HG02798 (cell line): ENCODE data around the gene COL25A1.
A peak's percentile ranks its signal among the peaks of the same experiment; 100 is the strongest.
"Not testable (repeated sequence)": the region's sequence is repeated elsewhere in the genome, so short reads cannot be mapped to it uniquely, and the experiment has no call there.

Experiments used
- ATAC-seq: cut with Tn5 transposase; IDR thresholded peaks from one replicate; pipeline ENCODE4 v1.9.1; 2021; ENCODE audit warnings: mild to moderate bottlenecking; ENCODE audit not compliant: unreplicated experiment, poor library complexity

COL25A1 gene

DNA sequence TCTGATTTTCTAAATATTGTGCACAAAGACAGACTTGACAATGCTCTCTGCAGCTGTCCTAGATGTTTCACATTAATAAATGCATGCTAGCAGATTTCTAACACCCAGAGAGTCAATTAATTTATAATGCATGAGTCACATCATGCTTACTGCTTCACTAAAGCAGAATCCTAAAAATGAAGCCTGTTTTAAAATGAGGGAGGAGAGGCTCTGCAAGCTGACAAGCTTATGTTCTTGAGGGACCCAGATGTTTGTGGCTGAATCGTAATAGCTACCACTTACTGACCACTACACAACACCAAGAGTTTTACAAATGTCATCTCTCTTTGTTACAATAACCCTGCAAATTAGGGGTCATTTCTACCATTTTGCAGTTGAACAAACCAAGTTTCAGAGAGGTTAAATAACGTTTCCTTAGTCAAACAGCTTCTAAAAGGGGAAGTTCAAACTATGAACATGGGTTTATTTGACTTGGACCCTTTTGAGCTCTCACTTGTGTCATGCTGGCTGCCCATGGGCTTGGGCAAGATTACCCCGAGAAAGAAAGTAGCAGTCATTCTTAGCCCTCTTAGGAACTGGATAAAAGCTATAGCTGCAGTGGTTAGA lies 276.9 kb downstream of the COL25A1 start:
- no peak for ATAC-seq

DNA sequence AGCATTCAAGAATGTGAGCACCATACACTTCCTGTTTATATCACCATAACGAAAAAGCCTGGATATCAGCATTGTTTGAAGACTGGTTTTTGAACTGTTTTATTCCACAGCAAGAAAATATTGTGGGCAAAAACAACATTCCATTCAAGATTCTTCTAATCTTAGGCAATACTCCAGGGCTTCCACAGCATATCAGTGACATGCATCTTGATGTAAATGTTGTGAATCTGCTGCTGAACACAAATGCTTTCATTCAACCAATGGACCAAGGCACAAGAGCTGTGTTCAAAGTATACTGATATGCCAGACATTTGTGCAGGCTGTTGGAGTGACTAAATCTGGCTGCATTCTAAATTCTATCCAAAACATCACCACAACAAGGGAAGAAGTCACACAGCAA lies 279.5 kb downstream of the COL25A1 start:
- no peak for ATAC-seq

DNA sequence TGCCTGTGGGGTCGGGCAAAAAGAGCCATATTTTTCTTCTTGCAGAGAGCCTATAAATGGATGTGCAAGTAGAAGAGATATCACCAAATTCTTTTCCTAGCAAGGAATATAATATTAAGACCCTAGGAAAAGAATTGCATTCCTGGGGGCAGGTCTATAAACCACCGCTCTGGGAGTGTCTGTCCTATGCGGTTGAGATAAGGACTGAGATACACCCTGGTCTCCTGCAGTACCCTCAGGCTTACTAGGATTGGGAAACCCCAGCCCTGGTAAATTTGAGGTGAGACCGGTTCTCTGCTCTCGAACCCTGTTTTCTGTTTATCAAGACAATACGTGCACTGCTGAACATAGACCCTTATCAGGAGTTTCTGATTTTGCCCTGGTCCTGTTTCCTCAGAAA lies 280.8 kb downstream of the COL25A1 start:
- ATAC-seq: not testable (repeated sequence)

DNA sequence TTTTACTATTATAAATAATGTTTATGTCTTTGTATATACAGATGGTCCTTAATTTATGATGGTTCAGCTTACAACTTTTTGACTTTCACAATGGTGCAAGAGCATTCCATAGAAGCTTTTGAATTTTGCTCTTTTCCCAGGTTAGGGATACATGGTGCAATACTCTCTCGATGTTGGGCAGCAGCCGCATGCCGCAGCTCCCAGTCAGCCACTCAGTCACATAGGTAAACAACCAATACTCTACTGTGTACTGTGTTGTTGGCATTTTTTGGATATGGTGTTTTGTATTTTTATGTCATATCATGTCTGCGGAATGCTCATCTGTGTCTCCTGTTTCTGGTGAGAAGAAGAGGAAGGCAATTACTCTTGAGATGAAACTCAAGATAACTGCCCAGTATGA lies 281.6 kb downstream of the COL25A1 start:
- no peak for ATAC-seq

DNA sequence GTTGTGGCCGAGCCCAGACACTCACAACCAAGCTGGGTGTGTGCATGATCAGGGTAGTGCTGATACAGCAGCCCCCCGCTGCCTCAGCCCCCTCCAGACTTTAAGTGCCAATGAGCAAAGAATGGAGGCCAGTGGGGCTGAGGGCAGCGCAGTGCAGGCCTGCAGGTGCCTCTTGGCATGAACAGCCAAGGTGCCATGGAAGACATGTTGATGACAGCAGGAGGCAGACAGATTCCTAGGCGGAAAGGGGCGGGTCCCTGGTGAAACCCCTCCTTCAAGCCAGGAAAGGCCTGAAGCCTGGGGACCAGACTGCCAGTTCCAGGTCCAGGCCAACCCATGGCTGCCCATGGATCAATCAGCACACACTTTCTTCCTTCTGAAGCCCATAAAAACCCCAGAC lies 286.3 kb downstream of the COL25A1 start:
- ATAC-seq: no peak

DNA sequence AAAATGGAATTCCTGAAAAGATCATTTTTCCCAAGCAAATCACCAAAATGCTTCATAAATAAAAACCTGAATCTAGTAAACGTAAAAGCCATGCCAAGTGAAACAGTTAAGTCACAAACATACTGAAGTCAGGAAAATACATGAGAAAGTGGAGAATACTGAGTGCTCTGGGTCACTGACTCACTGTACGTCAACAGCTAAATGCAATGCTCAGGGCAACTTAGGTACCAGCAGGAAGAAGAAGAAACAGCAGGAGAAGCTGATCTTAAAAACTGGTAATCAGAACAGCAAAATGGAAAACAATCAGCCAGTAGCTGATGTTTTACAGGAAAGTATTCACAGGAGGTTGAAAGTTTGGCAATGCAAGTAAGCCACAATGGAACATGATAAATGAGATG lies 287.0 kb downstream of the COL25A1 start:
- ATAC-seq: no peak

DNA sequence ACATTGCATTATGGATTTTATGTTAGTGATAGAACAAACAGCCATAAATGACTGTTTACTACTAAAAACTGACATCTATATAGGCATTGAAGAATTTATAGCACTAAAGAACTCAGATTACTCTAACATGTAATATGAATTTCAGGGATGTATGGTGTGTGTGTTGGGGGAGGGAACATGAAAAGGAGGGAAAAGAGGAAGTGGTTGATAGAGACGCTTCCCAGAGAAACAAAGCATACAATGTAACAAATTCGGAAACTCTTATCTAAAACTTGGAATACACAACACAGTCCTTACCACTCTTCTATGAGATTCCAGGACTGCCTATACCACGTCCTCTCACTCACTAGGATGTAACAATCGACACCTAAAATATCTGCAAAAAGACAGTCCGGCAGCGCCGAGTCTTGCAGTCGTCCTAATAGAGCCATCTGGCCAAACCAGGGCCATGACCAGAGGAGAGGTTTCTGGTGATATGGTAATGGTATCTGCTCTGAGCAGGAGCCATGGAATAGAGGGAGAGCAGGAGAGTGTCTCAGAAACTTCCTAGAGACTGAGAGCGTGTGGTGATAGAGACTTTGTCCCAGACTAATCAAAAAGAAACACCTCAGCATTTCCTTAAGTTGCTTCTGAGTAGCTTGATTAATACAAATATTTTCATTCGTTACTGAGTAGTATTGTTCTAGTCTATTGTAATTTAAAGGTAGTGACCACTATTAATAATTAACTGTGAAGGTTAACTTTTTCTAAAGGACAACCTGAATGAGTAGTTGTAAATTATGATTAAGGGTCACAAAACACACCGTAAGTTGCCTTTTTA lies 287.7 kb downstream of the COL25A1 start:
- ATAC-seq: no peak

DNA sequence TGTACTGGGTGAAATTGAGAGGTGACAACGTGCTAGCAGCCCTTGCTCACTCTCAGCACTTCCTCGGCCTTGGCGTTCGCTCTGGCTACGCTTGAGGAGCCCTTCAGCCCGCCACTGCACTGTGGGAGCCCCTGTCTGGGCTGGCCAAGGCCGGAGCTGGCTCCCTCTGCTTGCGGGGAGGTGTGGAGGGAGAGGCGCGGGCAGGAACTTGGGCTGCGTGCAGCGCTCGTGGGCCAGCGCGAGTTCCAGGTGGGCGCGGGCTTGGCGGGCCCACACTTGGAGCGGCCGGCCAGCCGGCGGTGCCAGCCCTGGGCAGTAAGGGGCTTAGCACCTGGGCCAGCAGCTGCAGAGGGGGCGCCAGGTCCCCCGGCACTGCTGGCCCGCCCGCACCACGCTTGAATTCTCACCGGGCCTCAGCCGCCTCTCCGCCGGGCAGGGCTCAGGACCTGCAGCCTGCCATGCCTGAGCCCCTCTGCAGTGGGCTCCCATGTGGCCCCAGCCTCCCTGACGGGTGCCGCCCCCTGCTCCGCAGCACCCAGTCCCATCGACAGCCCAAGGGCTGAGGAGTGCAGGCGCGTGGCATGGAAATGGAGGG lies 290.1 kb downstream of the COL25A1 start:
- ATAC-seq: no peak

DNA sequence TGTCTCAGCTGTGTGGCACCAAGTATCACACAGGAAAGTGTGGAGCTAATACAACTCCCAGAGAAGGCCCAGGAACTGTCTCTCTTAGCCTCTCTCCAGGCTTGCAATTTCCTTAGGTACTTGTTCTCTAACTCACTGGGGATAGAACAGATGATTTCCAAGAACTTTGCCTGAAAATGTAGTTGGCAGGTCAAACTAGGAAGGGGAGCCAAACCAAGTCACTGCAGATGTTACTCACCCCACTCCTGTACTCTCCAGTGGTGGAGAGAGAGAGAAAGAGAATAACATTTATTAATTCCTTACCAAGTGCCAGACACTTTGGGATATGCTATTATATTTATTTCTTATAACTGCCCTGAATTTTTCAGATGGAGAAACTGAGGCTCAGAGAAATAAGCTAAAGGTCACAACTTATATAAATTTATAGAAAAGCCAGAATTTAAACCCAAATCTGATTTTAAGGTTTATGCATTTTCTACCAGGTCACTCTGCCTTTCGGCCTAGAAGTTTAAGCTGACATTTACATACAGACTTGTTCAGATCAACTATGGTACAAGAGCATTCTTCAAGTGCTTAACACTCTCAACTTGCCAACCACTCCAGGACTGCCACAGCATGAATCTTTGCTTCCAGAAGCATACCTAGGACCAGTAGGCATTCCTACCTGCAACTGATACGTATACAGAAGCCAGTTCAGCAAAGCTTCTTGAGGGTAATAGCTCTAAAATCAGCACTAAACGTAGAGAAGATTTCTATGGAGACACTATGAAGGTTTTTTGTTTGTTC lies 291.0 kb downstream of the COL25A1 start:
- no peak for ATAC-seq

DNA sequence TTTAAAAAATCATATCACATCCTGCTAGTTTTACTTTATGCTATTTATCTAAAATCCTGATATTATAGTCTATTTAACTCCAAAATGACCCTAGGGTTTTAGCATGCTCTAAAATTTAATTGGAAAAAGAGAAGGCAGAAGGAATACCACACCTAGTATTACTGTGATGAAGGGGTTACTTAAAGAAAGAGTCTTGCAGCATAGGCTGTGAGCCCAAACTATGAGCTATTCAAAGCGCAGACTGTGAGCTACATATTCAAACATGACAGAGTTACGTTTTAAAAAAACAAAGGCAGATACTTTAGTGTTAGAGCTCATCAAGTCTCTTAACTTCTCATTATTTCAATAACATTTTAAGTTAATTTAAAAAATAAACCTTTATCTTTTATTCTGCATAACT lies 291.9 kb downstream of the COL25A1 start:
- ATAC-seq: no peak

DNA sequence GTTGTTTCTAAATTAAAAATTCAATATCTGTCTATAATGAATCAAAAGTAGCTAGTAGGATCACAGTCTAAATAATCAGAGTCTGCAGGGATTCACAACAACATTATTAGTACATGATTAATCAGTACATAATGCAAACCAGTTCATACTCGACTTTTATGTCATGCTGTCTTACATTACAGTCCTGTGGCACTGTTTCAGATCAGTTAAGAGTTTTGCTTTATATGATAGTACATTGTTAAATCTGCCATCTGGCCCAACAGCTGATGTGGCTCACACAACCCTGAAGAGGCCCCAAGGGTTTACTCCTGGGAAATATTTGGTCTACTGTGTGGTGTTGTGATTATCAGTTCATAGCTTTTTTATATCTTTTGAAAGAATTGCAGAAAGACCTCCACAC lies 292.5 kb downstream of the COL25A1 start:
- no peak for ATAC-seq

DNA sequence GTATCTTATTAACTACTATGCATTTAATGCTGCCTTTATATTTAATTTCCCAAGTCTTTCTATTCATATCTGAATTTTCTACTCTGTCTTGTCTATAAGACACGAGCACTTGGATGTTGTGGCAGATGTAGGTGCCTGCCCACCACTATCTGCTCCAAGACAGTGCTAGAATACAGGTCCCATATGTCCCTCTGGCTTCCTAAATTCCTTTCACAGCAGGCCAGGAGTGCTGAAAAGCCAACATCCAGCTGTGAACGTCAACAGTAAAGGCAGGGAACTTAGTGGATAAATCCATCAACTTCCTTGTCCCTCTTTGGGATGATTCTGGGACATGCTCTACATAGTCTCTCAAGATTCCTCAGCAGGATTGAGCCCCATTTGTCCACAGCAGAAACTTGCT lies 294.5 kb downstream of the COL25A1 start:
- ATAC-seq: no peak

DNA sequence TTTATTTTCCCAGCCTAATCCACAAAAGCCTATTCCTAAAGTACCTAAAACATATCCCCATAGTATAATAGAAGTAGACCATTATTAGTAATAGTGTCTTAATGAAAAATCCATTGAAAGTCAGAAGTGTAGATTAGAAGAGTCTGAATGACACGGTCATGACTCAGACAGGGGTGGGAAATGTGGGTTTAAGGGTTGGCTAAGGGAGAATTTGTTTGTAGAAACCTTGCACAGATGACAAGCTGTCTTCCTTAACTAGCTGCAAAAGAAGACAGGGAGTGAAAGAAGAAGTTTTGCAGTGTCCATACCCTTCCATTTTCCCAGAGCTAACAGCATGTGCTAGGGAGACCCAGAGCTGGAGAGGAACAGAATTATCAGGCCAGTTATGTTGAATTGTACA lies 296.9 kb downstream of the COL25A1 start:
- no peak for ATAC-seq

DNA sequence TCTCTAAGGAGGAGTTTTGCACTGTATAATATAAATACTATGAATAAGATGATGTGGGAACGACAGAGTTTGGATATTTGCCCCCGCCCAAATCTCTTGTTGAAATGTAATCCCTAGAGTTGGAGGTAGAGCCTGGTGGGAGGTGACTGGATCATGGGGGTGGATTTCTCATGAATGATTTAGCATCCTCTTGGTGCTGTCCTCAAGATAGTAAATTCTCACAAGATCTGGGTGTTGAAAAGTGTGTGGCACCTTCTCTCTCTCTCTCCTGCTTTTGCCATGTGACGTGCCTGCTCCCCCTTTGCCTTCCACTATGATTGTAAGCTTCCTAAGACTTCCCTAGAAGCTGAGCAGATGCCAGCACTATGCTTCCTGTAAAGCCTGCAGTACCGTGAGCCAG lies 298.0 kb downstream of the COL25A1 start:
- no peak for ATAC-seq

DNA sequence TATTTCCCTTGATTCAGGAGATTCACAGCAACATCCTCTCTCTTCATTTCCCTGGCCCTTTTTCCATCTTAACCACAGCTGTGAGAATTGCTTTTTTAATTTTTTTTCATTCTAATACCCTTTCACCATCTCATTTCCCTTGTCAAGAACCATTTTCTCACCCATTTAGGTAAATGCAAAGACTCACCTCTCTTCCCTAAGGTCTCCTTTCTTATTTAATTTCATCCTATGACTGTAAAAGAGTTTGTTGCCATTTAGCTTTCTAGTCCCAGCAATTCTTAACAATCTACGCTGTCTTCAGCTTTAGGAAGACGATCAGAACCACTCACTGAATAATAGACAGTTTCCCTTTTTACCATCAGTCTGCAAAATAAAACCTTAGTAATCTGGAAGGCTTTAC lies 298.5 kb downstream of the COL25A1 start:
- ATAC-seq: no peak

DNA sequence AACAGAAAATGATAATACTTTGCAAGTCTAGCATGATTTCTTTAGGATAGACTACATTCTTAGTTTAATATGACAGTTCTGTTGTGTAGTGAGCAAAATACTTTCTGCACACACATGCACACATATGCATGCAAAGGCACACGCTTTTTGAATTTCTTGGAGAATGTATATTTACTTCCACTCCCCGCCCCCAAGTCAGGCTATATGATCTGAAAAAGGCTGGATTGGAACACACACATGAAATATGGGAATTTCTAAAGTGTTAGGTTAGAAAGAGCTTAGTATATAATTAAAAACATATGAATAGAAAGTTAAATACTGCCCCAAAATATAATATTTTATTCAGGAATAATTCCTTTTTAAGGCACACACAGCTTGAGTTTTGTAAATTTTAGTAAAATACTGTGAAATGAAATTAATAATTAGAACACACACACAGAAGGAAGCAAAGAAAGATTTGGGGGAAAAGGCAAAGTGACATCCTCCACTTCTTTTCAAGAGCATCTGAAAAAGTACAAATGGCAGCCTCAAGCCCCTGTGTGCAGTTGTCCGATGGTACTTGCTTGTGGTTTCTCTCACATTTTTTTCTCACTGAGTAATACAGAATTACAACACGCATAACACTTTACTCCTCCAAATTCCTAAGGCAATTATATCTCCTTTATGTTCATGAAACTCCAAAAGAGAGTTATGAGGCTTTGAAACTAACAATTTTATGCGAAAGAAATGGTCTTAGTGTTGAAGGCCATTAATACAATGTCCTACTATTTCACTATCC lies 310.7 kb downstream of the COL25A1 start:
- no peak for ATAC-seq

DNA sequence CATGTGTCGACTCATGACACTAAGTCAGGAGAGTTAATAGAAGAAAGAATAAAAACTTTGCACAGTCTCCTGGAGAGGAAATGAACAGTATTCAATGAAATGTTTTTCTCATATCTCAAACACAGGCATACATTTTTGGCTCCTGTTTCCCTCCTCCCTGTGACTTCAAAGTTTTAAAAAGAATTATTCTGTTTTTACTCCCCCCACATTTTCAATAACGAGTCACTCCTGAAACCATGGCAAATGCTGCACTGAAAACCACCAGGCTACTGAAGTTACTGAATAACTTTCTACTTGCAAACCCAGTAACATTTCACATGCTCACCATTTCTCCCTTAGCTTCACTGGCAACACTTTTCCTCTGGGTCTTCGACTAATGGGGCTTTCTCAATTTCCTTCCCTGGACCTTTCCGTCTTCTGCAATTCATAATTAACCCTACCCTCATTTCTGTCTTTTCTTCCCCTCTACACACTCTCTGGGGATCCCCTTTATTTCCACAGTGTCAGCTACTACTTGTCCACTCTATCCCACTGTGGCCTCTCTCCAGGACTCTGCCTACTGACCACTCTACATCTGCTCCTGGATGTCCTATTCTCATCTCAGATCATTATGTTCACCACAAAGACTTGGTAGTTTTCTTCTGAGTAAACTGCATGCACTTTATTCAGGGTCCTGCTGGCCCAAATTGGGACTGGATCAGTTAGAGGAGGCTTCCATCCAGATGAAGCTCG lies 313.8 kb downstream of the COL25A1 start:
- peak; percentile 74 for ATAC-seq

DNA sequence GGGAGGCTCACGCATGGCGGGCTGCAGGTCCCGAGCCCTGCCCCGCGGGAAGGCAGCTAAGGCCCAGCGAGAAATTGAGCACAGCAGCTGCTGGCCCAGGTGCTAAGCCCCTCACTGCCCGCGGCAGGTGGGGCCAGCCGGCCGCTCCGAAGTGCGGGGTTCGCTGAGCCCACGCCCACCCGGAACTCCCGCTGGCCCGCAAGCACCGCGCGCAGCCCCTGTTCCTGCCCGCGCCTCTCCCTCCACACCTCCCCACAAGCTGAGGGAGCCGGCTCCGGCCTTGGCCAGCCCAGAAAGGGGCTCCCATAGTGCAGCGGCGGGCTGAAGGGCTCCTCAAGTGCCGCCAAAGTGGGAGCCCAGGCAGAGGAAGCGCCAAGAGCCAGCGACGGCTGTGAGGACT lies 318.0 kb downstream of the COL25A1 start:
- not testable (repeated sequence) for ATAC-seq

DNA sequence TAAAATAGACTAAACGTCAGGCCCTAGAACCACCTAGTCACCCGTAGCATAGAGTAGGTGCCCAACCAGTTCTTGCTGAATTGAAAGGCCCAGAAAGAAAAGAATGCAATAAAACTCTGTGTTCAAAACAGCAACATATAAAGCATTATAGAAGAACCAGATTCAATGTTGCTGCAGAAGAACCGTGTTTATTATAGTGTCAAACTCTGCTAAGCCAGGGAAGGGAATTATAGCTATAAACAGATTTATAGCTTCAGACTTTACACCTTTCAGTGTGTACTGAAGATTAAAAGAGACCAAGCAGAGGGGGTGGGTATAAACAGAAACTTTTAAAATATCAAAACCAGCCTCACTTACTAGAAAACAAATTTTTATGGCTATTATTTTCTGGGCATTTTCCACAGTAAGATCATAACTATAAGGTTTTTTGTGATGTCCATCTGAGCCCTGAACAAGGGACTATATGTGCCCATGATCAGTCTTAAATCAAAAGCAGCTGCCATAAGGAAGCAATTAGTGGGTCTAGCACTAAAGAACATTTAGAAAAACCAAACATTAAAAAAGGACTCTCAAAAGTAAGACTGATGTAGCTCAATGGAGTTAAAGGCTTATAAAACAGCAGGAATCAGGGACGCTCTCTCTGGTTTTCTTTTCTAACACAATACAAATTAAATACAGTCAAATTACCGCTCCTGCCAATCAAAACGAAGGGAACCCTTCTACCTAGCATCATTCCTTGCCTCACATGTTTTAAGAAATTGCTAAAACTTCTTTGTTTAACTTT lies 319.9 kb downstream of the COL25A1 start:
- no peak for ATAC-seq
